G401 (cell line): ENCODE results near the gene ZNF615. TPM values are rescaled to one million over a fixed set of nuclear protein-coding genes. Genes with fewer than 3 reads are reported as not detected.
"Not testable (repeated sequence)": the region's sequence is repeated elsewhere in the genome, so short reads cannot be mapped to it uniquely, and the experiment has no call there.

Experiments
- DNase-seq: peaks from one replicate; pipeline ENCODE4 v3.0.0-alpha.2; 2015; ENCODE audit warnings: low spot score
- in situ Hi-C: cut with HindIII; loops from 2 replicates; pipeline ENCODE4 v1.10.0; 2016; ENCODE audit warnings: low sequenced_read_pairs, mixed read lengths
- total RNA-seq: library from RNA; depleted of rRNA; stranded (reverse); fragments of >200 nt; shearing (Covaris generic); gene quantifications from 2 replicates; pipeline ENCODE4 v1.2.3, GENCODE V29; 2014; rRNA removed

The ZNF615 gene
- 0.62 and 9.8 TPM in 2 replicates for total RNA-seq

- DNase-seq: peak; percentile 93
- in situ Hi-C loops: no loop called here
Observed at GRCh38 chr19:52007806-52008557, at the start of gene ZNF615. Gene ZNF615, minus strand, starts transcription at chr19:52008211. Its CDS starts 4,500 bp downstream, at chr19:52003711.

DNA sequence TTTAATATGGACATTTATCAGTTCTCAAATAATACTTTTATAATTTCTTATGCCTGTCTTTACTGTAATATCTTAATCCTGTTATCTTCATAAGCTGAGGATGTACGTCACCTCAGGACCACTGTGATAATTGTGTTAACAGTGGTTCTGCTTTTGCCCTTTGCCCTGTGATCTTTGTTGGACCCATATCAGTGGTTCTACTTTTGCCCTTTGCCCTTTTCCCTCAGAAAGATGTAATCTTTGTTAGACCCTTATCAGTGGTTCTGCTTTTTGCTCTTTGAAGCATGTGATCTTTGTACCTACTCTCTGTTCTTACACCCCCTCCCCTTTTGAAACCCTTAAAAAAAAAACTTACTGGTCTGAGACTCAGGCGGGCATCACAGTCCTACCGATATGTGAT, 48.5 kb upstream of the ZNF615 start:
- DNase-seq, in situ Hi-C loops: not testable (repeated sequence)

- in situ Hi-C loops, DNase-seq: not testable (repeated sequence)
Observed at GRCh38 chr19:52051736-52052135, 43.7 kb upstream of the ZNF615 start.

DNA sequence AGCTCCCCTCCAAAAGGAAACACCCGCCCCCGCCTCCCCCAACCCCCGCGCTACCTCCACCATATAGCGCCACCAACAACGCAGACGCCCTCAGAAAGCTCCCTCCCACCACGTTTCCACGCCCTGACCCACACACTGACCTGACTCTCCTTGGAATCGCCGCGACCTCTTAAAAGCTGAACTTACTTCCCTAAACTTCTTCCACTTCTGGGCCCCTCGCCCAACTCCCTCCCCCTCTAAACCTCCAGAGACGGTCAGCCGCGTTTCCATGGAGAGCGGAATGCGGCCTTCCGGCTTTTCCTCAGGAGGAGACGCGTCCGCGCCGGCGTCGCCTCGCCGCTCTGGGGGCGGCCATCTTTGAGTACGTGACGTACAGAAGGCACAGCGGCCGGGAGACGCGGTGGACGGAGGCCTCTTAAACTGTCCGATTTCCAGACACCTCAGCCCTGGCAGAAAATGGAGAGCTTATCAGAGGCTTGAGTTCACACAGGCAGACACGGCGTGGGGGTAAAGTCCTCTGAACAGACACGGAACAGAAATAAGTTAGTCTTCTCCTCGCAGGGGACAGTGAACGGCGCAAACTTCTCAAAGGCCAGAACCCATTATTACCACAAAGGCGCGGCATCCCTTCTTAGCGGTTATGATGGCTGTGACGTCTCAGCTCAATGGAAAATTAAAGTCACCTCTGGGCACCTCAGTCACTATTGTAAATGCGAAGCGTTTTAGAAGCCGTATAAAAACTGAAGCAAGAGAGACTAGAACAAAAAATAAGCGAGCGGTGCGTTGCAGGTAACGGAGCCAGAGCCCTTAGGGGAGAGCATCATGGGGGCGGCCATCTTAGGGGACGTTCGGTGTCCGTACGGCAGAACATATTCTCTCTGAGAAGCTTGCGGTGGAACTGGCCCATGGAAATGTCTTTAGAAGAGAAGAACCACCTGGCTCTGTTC, 40.8 kb upstream of the ZNF615 start, which contains the start of gene ZNF432:
Gene ZNF432, minus strand, starts transcription at position 284 of the 947 bp plus-strand sequence. CDS start 1,970 bp downstream, outside the sequence.
- in situ Hi-C loops: no loop called here
- peak; percentile 93 for DNase-seq

- in situ Hi-C loops: no loop called here
- no peak for DNase-seq
Observed at GRCh38 chr19:52039169-52039568, 31.2 kb upstream of the ZNF615 start.

DNA sequence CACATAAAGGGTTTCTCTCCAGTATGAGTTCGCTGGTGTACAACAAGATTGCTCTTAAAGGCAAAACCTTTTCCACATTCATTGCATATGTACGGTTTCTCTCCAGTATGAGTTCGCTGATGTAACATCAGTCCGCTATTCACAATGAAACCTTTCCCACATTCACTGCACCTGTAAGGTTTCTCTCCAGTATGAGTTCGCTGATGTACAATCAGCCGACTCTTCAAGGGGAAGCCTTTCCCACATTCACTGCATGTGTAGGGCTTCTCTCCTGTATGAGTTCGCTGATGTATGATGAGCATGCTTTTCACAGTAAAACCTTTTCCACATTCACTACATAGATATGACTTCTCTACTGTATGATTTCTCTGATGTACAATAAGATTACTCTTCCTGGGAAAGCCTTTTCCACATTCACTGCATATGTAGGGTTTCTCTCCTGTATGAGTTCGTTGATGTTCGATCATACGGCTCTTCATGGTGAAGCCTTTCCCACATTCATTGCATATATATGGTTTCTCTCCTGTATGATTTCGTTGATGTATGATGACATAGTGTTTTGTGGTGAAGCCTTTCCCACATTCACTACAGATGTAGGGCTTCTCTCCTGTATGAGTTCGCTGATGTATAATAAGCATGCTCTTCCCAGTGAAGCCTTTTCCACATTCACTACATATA, 26.2 kb upstream of the ZNF615 start:
- DNase-seq: no peak
- in situ Hi-C loops: no loop called here

DNA sequence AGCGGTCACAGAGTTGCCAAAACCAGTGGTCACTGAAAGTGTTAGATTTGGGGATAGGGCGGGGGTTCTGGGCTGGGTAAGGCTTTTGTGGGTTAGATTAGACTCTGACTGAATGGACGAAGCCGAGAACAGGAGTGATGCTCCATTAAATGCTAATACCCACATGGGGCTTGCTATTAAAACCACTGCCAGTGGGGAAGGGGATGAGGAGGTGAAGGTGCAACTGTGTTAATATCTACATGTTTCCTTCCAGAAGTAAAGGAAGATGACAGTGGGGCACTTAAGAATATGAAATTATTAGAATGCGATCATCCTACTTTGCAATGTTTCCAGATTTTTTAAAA, 20.7 kb upstream of the ZNF615 start:
- DNase-seq: no peak
- in situ Hi-C loops: no loop called here

- in situ Hi-C loops: no loop called here
- DNase-seq: peak; percentile 94
Observed at GRCh38 chr19:52028027-52028779, 20.2 kb upstream of the ZNF615 start, which contains the start of gene ZNF614. Gene ZNF614, minus strand, starts transcription at chr19:52028379. Its CDS starts 2,634 bp downstream, at chr19:52025745.

GRCh38 chr19:52026255-52026990, 18.4 kb upstream of the ZNF615 start:
- DNase-seq, in situ Hi-C loops: not testable (repeated sequence)

- in situ Hi-C loops, DNase-seq: not testable (repeated sequence)
Observed at GRCh38 chr19:52024478-52024877, 16.5 kb upstream of the ZNF615 start.

- no peak for DNase-seq
- in situ Hi-C loops: no loop called here
Observed at GRCh38 chr19:52022193-52022592, 14.2 kb upstream of the ZNF615 start.

- no peak for DNase-seq
- in situ Hi-C loops: no loop called here
Observed at GRCh38 chr19:52020506-52020905, 12.5 kb upstream of the ZNF615 start.

DNA sequence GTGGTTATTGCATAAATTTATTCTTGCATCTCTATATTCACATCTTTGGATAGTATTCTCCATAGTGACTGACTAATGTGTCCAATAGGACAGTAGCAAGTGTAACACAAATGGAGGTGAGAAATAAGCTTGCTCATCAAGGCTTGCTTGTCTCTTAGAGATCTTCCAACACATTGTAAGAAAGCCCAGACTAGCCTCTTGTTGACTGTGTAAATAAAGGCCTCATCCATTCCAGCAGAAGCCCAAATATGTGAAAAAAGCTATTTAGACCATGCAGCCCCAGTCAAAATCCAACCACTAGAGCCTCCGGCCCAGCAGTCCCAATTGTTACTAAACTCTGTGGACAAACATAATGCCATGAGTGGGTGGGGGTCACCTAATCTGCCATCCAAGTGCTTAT, 2.7 kb upstream of the ZNF615 start:
- in situ Hi-C loops: no loop called here
- no peak for DNase-seq

- DNase-seq: peak; percentile 30
Observed at GRCh38 chr19:52007451-52007805, 583 bp downstream of the ZNF615 start.

DNA sequence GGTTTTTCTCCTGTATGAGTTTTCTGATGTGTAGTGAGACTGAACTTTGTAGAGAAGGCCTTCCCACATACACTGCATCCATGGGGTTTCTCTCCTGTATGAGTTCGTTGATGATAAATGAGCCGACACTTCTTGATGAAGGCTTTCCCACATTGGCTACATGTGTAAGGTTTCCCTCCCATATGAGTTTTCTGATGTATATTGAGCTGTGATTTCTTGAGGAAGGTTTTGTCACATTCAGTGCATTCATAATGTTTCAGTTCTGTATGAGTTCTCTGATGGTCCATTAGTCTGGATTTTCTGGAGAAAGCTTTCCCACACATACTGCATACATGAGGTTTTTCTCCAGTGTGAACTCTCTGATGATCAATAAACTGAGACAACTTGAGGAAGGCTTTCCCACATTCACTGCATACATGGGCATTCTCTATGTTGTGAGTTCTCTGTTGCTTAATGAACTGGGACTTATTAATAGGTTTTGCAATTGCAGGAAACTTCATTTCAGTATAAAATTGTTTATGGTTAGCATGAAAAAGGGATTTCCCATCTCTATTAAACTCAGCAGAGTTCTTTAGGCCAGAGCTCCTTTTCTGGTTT, 13.9 kb downstream of the ZNF615 start:
- DNase-seq: no peak
- in situ Hi-C loops: no loop called here

More at GRCh38 chr19:52007451-52007805, 583 bp downstream of the ZNF615 start:
- in situ Hi-C loops: no loop called here

GRCh38 chr19:51993422-51993821, 14.6 kb downstream of the ZNF615 start:
- in situ Hi-C loops: no loop called here

More at GRCh38 chr19:51993422-51993821, 14.6 kb downstream of the ZNF615 start:
- DNase-seq: no peak
